Cardiac fibroblast (primary cell): ENCODE results near the gene MMP20.

Source experiments
- DNase-seq, 2 donors: peaks; one replicate each; pipeline versions ENCODE4 v3.0.0 to v3.0.0-alpha.2; 2010; ENCODE audit warnings: low read depth in 2 of 2
- H3K4me3 ChIP-seq, 2 donors: replicated peaks in 1 of 2; 1 replicate in 1 of 2; 2 replicates in 1 of 2; pipeline ENCODE4 v1.5.1; 2011; ENCODE audit warnings: low read depth in 2 of 2, low read length in 2 of 2, mild to moderate bottlenecking in 2 of 2, moderate library complexity in 1 of 2
- TF ChIP-seq, protein P1 (sequence below): IDR thresholded peaks from one replicate; pipeline ENCODE4 v1.5.1; 2011; ENCODE audit warnings: low read depth, mild to moderate bottlenecking, low read length, inconsistent platforms

Gene MMP20

DNA sequence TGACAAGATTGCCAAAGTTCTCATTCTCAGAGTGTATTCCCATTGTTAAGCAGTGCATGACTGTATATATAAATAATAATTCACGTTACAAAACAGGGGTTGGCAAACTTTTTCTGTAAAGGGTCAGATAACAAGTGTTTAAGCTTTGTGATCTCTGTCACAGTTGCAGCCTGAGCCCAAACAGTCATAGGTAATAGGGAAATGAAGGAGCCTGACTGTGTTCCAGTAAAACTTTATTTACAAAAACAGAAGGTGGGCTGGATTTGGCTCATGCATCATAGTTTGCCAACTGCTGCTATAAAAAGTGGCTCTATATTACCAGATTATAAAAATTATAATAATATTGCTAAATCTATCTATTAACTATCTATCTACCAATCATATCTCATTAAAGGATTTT is 98.1 kb downstream of the MMP20 start:
- TF ChIP-seq, protein P1, sequence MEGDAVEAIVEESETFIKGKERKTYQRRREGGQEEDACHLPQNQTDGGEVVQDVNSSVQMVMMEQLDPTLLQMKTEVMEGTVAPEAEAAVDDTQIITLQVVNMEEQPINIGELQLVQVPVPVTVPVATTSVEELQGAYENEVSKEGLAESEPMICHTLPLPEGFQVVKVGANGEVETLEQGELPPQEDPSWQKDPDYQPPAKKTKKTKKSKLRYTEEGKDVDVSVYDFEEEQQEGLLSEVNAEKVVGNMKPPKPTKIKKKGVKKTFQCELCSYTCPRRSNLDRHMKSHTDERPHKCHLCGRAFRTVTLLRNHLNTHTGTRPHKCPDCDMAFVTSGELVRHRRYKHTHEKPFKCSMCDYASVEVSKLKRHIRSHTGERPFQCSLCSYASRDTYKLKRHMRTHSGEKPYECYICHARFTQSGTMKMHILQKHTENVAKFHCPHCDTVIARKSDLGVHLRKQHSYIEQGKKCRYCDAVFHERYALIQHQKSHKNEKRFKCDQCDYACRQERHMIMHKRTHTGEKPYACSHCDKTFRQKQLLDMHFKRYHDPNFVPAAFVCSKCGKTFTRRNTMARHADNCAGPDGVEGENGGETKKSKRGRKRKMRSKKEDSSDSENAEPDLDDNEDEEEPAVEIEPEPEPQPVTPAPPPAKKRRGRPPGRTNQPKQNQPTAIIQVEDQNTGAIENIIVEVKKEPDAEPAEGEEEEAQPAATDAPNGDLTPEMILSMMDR, result no peak
- no peak overlapping the region for H3K4me3 ChIP-seq
- no peak for DNase-seq
